AG09319 (cell line): Measurements from ENCODE around the gene YAP1.
A peak's percentile ranks its signal among the peaks of the same experiment; 100 is the strongest.

Source experiments
- DNase-seq: peaks from one replicate; pipeline ENCODE4 v3.0.0-alpha.2; 2010; ENCODE audit warnings: low read depth; ENCODE audit errors: extremely low read depth
- CTCF ChIP-seq: IDR thresholded peaks from 2 replicates; pipeline ENCODE4 v1.5.1; 2011; ENCODE audit warnings: low read depth, mild to moderate bottlenecking, inconsistent platforms, low read length, moderate library complexity

YAP1 gene

GRCh38 chr11:102111011-102111786, 952 bp downstream of the YAP1 start:
- peak; percentile 63 for DNase-seq
- peak; percentile 22 for TF ChIP-seq CTCF

DNA sequence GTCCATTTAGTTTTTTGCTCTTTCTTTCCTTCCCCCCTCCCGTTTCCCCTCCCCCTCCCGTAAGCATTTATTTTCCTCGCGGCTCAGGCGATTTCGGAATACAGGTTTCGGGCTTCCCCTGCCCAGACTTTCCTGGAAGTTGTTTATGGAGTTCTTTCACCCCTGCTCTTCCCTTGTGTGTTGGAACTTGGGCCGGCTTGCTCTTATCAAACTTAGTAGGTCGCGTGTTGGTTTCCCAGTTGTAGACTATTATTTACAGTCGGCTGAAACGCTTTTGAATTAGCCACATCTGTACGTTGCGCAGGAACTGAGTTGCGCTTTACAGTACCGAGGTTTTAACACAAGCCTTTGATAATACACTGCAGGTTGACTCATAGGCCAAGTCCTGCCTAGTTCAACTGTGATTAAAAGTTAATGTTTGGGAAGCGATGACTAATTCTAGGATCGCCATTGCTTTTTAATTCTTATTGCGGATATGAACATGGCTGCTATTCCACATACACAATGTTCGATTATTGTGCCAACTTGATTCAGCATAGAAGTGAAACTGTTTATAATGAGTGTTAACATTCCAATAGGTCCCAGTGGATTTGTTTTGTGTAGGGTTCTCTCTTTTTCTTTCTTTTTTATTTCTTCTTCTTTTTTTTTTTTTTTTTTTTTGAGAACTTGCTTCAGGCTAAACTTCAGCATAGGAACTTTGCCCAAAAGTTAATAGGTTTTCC, 1.7 kb downstream of the YAP1 start:
- TF ChIP-seq CTCF, result no peak
- peak; percentile 63 for DNase-seq

- TF ChIP-seq CTCF, result no peak
Observed at GRCh38 chr11:102112509-102112821, 2.2 kb downstream of the YAP1 start.

GRCh38 chr11:102114032-102114431, 3.8 kb downstream of the YAP1 start:
- no peak for TF ChIP-seq CTCF
- no peak for DNase-seq

More at GRCh38 chr11:102112509-102112821, 2.2 kb downstream of the YAP1 start:
- DNase-seq, result no peak

DNA sequence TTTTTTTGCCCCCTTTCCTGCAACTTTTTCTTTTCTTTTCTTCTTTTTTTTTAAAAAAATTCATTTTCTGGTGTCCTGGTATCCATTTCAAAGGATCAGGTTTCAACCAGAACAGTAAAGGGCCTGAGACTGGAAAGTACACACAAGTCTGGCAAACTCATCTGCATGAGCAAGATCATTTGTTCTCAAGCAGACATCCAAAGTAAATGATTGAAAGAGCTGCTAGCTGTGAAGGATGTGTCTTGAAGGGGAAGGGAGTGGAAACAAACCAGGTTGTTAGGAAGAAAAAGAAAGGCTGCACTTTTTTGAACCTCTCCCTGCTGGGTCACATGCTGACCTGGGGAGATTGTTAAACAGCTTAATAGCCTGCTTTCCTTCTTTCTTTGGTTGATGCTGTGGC, 5.3 kb downstream of the YAP1 start:
- DNase-seq, result no peak
- no peak for TF ChIP-seq CTCF

GRCh38 chr11:102116453-102117205, 6.4 kb downstream of the YAP1 start:
- no peak for TF ChIP-seq CTCF

DNA sequence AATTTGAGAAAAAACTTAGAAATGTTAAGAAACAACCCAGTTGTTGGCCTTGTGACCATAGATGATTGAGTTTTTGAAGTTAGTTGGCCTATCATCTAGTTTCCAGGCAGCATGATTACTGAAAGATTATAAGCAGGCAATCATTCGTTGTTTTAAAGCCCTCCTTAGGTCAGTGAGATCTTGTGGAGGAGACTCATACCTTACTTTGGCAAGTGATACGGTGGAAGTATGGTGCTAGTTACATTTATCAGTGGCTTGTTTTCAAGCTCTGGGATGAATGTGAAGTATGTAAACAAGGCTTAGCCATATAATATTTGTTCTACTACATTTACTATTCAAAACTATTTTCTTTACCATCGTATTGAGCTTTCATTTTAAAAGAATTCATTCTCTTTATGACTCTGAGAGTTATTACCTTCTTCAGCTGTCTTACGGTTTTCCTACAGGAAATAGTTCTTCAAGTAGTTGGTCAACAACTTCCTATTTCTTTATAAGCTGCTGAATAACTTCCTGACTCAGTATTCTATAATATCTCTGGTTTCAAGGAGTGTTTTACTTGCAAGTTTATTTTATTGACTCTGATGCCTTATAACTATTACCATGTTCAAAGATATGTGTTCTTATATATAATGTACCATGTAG, 7.3 kb downstream of the YAP1 start:
- no peak for DNase-seq
- no peak for TF ChIP-seq CTCF

More at GRCh38 chr11:102116453-102117205, 6.4 kb downstream of the YAP1 start:
- no peak for DNase-seq
